Keratinocyte (primary cell): ENCODE measurements around the gene RIPOR2. TPM values are rescaled to one million over a fixed set of nuclear protein-coding genes. Genes with fewer than 3 reads are reported as not detected.

Source experiments
- DNase-seq: peaks from one replicate; pipeline ENCODE4 v3.0.0-alpha.2; 2011; ENCODE audit warnings: low read depth, missing footprints, low spot score
- FAIRE-seq: peaks from 2 replicates; lab custom pipeline; 2011; peaks lifted over from hg19 to GRCh38; lab: Jason Lieb, UNC
- H2AFZ ChIP-seq: 2 replicates; pipeline ENCODE4 v1.6.0; 2012; ENCODE audit warnings: low read length, control low read depth, inconsistent platforms; ENCODE audit not compliant: control insufficient read depth
- H3K27ac ChIP-seq: 2 replicates; pipeline ENCODE4 v1.5.1; 2011; ENCODE audit warnings: low read length; ENCODE audit not compliant: control insufficient read depth, insufficient read depth
- H3K27me3 ChIP-seq: 3 replicates; pipeline ENCODE4 v1.6.0; 2011; ENCODE audit warnings: low read length; ENCODE audit not compliant: control insufficient read depth, insufficient read depth; ENCODE audit errors: extremely low read depth
- H3K36me3 ChIP-seq, 2 experiments: 2 replicates in 1 of 2; 3 replicates in 1 of 2; pipeline ENCODE4 v1.5.1; 2011; ENCODE audit warnings: low read length in 2 of 2, mild to moderate bottlenecking in 1 of 2; ENCODE audit not compliant: control insufficient read depth in 2 of 2, insufficient read depth in 2 of 2; ENCODE audit errors: extremely low read depth in 1 of 2
- H3K4me1 ChIP-seq: 3 replicates; pipeline ENCODE4 v1.5.1; 2011; ENCODE audit warnings: low read length; ENCODE audit not compliant: control insufficient read depth, insufficient read depth; ENCODE audit errors: extremely low read depth
- H3K4me2 ChIP-seq: 3 replicates; pipeline ENCODE4 v1.6.0; 2011; ENCODE audit warnings: low read depth, low read length; ENCODE audit not compliant: control insufficient read depth, insufficient read depth; ENCODE audit errors: extremely low read depth
- H3K4me3 ChIP-seq, 3 experiments: fragments of 200-600 bp in 1 of 3; sonication (generic) in 1 of 3; 2 replicates in 2 of 3; 3 replicates in 1 of 3; pipeline ENCODE4 v1.5.1; 2011 to 2016; ENCODE audit warnings: low read length in 3 of 3, mild to moderate bottlenecking in 3 of 3, control low read depth in 2 of 3, inconsistent platforms in 1 of 3, low read depth in 1 of 3, mixed read lengths in 1 of 3, mixed run types in 1 of 3, moderate library complexity in 1 of 3; ENCODE audit not compliant: control insufficient read depth in 2 of 3, insufficient read depth in 2 of 3; ENCODE audit errors: extremely low read depth in 1 of 3
- H3K79me2 ChIP-seq: 2 replicates; pipeline ENCODE4 v1.6.0; 2012; ENCODE audit warnings: low read length; ENCODE audit not compliant: control insufficient read depth, insufficient read depth
- H3K9ac ChIP-seq: 3 replicates; pipeline ENCODE4 v1.6.0; 2011; ENCODE audit warnings: low read length; ENCODE audit not compliant: control insufficient read depth, insufficient read depth; ENCODE audit errors: extremely low read depth
- H3K9me1 ChIP-seq: 3 replicates; pipeline ENCODE4 v1.6.0; 2011; ENCODE audit warnings: low read length; ENCODE audit not compliant: control insufficient read depth, insufficient read depth; ENCODE audit errors: extremely low read depth
- H3K9me3 ChIP-seq: 2 replicates; pipeline ENCODE4 v1.5.1; 2012; ENCODE audit warnings: low read depth, low read length; ENCODE audit not compliant: control insufficient read depth
- H4K20me1 ChIP-seq: 3 replicates; pipeline ENCODE4 v1.6.0; 2011; ENCODE audit warnings: low read length; ENCODE audit not compliant: control insufficient read depth, insufficient read depth; ENCODE audit errors: extremely low read depth
- EZH2 ChIP-seq: IDR thresholded peaks from one replicate; pipeline ENCODE4 v1.6.1; 2012; ENCODE audit warnings: inconsistent platforms, mild to moderate bottlenecking, low read length, moderate library complexity
- dilution Hi-C: fragments of 300-500 bp; cut with MboI; formaldehyde crosslinking; loops from one replicate; pipeline ENCODE4 v1.7.0; 2020; ENCODE audit warnings: low sequenced_read_pairs; ENCODE audit not compliant: extremely low pct_ligation_motif_present
- polyA plus RNA-seq, 5 experiments: library from polyadenylated mRNA; depleted of rRNA in 3 of 5; stranded (reverse) in 3 of 5; stranded (forward) in 1 of 5; unstranded in 1 of 5; fragments of >200 nt; gene quantifications; 1 replicate in 1 of 5; 2 replicates in 3 of 5; 3 replicates in 1 of 5; pipeline versions ENCODE4 v1.2.1 to v1.2.3, GENCODE V29; 2011 to 2012; ENCODE audit warnings: missing spikeins in 2 of 5, low read depth in 1 of 5, low replicate concordance in 1 of 5
- TF ChIP-seq, protein P1 (sequence below), 3 experiments: IDR thresholded peaks in 1 of 3; conservative IDR thresholded peaks in 1 of 3; optimal IDR thresholded peaks in 1 of 3; 2 replicates in 2 of 3; 3 replicates in 1 of 3; pipeline versions ENCODE3 to v1.5.1; 2011; ENCODE audit warnings: low read length in 3 of 3, mild to moderate bottlenecking in 3 of 3, moderate library complexity in 2 of 3, control low read depth in 1 of 3, inconsistent platforms in 1 of 3; ENCODE audit not compliant: insufficient read depth in 2 of 3; ENCODE audit errors: extremely low read depth in 1 of 3

The RIPOR2 gene
- polyA plus RNA-seq, 1 donor (not counting 4 experiments of a cell fraction or from before 2014, with no cell fraction given) = 0.07 TPM

DNA sequence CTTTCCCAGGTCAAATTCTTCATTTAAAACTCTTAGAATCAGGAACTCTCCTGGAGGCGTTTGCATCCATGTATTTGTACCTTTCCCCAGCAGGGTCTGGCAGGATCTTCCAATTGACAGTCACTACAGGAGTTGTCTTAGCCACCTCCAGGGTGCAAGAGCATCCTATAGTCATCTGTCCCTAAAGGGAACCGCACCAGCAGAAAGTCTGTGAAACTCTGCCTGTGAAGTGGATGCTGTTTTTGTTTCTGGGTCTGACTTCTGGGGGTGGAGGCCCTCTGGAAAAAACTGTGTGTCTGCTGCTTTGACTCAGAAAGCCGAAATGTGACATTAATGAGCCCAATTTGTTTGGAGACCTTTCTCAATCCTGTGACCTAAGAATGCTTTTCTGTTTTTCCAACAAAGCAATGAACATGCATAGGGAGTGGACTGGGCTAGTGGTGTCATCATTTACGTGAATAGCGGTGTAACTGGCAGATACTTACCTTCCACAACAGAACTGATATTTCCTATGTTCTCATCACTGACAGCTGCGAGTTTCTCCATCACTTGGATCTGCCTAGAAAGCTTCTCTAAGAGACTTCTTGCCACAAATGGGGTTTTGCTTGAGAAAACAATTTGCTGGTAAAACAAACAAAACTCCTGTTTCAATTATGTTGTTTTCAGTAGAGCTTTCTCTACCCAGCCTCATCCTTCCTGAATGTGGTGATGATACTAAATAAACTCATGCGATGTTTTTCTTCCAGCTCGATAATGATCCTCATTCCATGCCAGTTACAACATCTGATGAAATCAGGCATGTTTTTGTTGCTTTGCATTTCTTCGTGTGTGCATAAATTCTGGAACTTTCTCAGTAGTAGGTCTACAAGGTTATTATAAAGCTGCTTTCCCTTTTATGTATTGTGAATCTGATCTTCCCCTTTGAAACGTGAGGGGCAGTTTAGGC lies 103.7 kb downstream of the RIPOR2 start:
- no peak for DNase-seq
- no peak for FAIRE-seq
- no peak overlapping the region for H3K27ac ChIP-seq
- no peak overlapping the region for H3K4me2 ChIP-seq
- no peaks in the 10 kb centered on the region for H3K9me1 ChIP-seq
- H3K4me1 ChIP-seq = peaks cover 5% of the 10 kb centered on the region
- H3K9me3 ChIP-seq = no peaks in the 10 kb centered on the region
- H3K36me3 ChIP-seq = no peaks in the 10 kb centered on the region
- H3K79me2 ChIP-seq = no peaks in the 10 kb centered on the region
- dilution Hi-C loops = no loop called here
- no peaks in the 10 kb centered on the region for H3K27me3 ChIP-seq
- TF ChIP-seq EZH2 = no peak
- TF ChIP-seq, protein P1, sequence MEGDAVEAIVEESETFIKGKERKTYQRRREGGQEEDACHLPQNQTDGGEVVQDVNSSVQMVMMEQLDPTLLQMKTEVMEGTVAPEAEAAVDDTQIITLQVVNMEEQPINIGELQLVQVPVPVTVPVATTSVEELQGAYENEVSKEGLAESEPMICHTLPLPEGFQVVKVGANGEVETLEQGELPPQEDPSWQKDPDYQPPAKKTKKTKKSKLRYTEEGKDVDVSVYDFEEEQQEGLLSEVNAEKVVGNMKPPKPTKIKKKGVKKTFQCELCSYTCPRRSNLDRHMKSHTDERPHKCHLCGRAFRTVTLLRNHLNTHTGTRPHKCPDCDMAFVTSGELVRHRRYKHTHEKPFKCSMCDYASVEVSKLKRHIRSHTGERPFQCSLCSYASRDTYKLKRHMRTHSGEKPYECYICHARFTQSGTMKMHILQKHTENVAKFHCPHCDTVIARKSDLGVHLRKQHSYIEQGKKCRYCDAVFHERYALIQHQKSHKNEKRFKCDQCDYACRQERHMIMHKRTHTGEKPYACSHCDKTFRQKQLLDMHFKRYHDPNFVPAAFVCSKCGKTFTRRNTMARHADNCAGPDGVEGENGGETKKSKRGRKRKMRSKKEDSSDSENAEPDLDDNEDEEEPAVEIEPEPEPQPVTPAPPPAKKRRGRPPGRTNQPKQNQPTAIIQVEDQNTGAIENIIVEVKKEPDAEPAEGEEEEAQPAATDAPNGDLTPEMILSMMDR (optimal IDR thresholded peaks at IDR 0.05 in 1 of 3, IDR thresholded peaks at IDR 0.05 in 1 of 3, conservative IDR thresholded peaks at IDR 0.05 in 1 of 3; ENCODE audit: extremely low read depth in 1 of 3, insufficient read depth in 2 of 3, low read length in 3 of 3) = no peak
- no peak overlapping the region for H3K9ac ChIP-seq
- no peak overlapping the region for H3K4me3 ChIP-seq
- no peak overlapping the region for H2AFZ ChIP-seq
- no peaks in the 10 kb centered on the region for H4K20me1 ChIP-seq

DNA sequence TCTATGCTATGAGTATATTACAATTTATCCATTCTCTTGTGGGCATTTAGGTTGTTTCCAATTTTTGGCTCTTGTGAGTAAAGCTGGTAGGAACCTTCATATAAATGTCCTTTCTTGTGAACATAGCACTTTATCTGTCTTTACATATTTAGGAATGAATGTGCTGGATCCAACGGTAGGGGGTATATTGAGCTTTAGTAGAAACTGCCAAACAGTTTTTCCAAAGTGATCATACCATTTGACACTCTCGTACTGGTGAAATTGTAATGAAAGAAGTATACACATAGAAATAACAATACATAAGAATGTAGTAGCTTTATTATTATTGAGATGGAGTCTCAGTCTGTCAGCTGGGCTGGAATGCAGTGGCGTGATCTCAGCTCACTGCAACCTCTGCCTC lies 106.1 kb downstream of the RIPOR2 start:
- H3K27me3 ChIP-seq = no peaks in the 10 kb centered on the region
- no peaks in the 10 kb centered on the region for H3K79me2 ChIP-seq
- DNase-seq (no peak), FAIRE-seq (no peak)
- H2AFZ ChIP-seq = no peak overlapping the region
- H3K4me1 ChIP-seq = peaks cover 10% of the 10 kb centered on the region
- no peaks in the 10 kb centered on the region for H3K9me3 ChIP-seq
- H4K20me1 ChIP-seq = no peaks in the 10 kb centered on the region
- dilution Hi-C loops = no loop called here
- H3K4me2 ChIP-seq = no peak overlapping the region
- TF ChIP-seq, protein P1 (optimal IDR thresholded peaks at IDR 0.05 in 1 of 3, IDR thresholded peaks at IDR 0.05 in 1 of 3, conservative IDR thresholded peaks at IDR 0.05 in 1 of 3; ENCODE audit: extremely low read depth in 1 of 3, insufficient read depth in 2 of 3, low read length in 3 of 3) = no peak
- no peak for TF ChIP-seq EZH2
- no peaks in the 10 kb centered on the region for H3K9me1 ChIP-seq
- no peak overlapping the region for H3K27ac ChIP-seq
- no peaks in the 10 kb centered on the region for H3K36me3 ChIP-seq
- no peak overlapping the region for H3K9ac ChIP-seq
- H3K4me3 ChIP-seq = no peak overlapping the region
